Superior temporal gyrus (tissue), 1 donor: ENCODE data around the gene WARS2.

Experiments used
- DNase-seq: peaks from one replicate; pipeline ENCODE4 v3.0.0-alpha.2; 2016; ENCODE audit errors: extremely low spot score

Gene WARS2

GRCh38 chr1:118999348-119000071 lies 140.9 kb downstream of the WARS2 start:
- no peak for DNase-seq

GRCh38 chr1:118998171-118998570 lies 142.3 kb downstream of the WARS2 start:
- DNase-seq = no peak

- DNase-seq = no peak
Observed at GRCh38 chr1:118997225-118997624, 143.2 kb downstream of the WARS2 start.

DNA sequence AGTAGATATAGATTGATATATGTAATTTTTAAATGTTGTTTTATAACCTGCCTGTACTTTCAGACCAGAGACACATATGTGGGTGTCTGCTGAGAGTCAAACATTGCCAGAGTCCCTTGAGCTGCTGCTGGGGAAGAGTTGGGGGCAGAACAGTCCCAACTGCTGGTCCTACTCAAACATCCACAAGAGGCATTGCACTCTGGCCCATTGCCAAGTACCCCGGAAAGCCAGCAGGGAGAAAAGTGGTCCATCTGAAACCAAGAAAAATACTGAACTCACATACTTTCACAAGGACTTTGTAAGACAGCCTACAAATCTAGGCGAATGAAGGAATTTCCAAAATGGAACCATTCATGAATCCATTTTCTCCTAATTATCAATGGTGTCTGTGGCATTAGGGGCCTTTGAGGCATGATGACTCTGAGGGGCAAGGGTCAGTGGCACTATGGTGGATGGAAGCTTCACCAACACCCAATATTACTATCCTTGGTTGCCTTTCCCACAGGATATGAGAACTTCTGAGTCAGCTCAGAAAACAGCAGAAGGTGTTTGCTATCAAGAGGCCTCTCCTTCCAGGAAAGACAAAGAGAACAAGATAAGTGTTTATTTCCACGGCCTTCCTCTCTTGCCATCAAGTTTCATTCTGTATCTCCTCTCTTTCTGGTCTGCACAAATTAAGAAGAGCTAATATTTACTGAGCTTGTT lies 145.0 kb downstream of the WARS2 start:
- DNase-seq = no peak

DNA sequence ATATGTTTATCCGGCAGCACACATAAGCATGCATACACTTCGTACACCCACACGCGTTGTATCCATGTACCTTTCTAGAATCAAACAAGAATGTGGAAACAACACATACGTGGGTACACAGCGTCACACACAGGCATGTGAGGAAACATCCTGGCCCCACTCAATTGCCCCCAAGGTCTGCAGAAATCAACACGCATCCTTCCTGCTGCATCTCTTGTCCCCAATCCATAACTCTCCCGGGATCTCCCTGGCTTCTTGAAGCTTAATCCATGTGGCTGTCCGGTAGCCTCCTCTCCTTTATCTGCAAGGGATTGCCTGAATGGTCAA lies 146.8 kb downstream of the WARS2 start:
- DNase-seq = no peak

DNA sequence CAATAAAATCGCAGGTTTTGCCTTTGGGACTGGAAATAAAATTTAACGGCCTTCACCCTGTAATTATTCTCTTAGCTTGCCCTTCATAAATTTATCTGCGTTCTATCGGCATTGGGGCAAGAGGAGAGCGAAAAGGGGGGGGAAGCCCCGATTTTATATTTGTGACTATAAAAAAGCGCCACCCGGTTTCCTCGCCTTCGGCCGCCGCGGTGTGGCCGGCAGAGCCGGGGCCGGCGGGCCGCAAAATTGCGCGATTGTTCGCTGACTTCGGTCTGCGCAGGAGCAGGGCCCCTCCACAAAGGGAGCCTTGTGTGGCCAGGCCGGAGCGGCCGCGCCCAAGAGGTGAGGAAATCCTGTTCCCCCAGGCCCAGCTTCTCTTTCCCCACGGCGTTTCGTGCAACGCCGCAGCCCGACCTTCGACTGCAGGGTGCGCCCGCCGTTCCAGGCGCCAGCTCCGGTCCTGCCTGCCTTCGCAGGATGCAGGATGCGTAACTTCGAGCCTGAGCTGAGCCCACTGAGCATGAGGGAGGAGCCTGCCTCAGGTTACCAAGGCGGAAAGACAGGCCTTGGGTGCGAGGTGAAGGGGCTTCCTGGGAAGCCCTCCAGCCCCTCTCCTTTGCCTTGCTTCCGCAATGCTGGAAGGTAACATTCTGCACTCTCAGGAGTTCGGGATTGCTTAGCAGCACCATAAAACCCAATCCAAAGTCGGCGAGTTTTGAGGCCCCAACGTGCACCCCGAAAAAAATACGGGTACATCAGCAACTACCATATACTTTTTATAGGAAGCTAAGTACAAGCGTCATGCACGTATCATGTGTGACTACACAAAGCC lies 147.4 kb downstream of the WARS2 start:
- no peak for DNase-seq

DNA sequence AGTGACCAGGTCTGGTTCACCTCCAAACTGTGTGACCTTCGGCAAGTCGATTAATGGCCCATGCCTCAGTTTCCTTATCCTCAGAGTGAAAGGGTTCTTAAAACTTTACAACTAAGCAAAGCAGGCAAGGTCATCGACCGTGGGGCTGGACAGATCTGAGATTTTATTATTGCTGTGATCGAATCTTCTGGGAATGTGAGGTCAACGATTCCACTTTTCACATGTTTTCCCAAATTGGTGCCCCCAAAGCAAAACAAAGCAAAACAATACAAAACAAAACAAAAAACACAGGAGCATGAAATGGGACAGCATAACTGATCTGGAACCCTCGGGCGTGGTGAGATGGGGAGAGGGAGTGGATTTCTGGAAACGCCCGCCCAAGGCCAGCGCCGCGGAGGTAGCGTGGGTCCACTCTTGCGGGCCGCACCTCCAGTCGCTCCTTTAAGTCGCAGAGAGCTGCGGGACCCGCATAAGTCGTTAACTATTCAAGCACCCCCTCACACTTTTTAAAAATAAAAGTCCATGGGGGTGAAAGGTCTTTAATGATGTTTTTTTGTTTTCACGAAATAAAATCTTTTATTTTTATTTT lies 148.1 kb downstream of the WARS2 start:
- DNase-seq = no peak

GRCh38 chr1:118991448-118991847 lies 149.0 kb downstream of the WARS2 start:
- no peak for DNase-seq

GRCh38 chr1:118990513-118991152 lies 149.8 kb downstream of the WARS2 start:
- DNase-seq = no peak

DNA sequence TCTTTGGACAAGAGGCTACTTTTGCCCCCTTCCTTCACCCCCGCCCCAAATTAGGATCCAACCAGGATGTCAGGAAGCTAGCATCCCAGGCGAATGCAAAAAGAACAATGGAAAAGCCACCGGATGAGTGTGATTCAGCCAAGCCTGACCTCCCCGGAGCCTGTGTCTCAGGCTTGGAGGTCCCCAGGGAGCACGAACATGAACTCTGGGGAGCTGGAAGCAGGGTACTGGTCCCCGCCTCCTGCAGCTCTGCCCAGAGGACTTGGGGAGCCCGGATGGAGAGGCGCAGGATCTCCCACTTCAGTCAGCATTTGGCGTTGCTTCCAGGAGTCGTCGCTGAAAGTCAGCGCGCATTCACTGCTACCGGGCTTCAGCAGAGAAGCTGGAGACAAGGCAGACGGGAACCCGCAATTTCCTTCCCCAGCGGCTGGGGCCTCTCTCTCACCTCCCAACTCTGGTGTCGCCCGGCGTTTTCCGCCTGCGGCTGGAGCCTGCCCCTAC lies 150.5 kb downstream of the WARS2 start:
- no peak for DNase-seq

GRCh38 chr1:118989006-118989815 lies 151.2 kb downstream of the WARS2 start:
- no peak for DNase-seq

GRCh38 chr1:118988186-118989005 lies 152.1 kb downstream of the WARS2 start, which contains the start of gene TBX15:
TBX15 (minus strand) TSS chr1:118988343; CDS start chr1:118987795, 548 bp downstream.
- DNase-seq = no peak

GRCh38 chr1:118987468-118988185 lies 152.8 kb downstream of the WARS2 start:
- no peak for DNase-seq

DNA sequence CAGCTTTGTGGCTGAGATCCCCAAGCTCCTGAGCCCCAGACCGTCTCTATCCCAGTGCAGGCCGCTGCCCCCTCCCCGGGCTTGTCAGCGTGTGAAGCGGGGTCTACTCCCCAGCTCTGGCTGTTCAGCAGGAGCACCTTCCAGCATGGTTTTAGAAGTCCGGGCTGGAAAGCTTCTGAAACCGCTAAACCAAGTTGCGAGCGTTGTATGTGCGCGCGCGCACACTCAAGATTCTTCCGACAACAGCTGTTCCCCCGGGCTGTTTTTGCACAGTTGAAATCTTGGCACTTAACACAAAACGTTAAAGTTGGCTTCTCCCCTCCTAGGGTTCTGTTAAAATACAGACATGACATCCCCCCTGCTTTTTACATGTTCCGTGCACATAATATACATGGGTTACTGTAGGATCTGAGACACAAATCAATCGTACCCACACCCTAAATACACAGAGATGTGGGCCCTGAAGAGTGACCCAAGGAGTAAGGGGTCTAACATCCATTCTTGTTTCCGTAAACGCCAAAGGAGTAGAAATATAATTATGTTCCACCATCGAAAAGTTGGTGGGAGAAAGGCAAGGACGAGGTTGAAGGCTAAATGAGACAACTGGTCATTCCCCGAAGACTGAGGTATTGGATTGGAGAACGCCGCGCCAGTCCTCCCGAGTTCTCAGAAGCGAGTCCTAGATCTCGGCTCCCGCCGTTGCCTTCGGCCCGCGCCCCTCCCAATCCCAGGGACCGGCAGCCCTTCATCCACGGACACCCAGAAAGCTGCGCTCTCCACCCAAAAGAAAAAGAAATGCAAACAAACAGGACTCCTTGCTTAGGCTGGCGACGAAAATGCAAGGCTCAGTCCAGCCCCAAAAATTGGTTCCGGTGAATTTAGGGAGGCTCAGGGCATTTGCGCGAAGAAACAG lies 153.6 kb downstream of the WARS2 start:
- no peak for DNase-seq

GRCh38 chr1:118985640-118986554 lies 154.6 kb downstream of the WARS2 start:
- no peak for DNase-seq

GRCh38 chr1:118984722-118985639 lies 155.5 kb downstream of the WARS2 start:
- DNase-seq = no peak
